DOHH2 (cell line): ENCODE data around the gene UTS2R.

Experiments
- H3F3A ChIP-seq: fragments of 200-600 bp; sonication (generic), shearing (Covaris generic); 2 replicates; pipeline ENCODE4 v1.6.0; 2016; ENCODE audit warnings: antibody characterized with exemption, mild to moderate bottlenecking; ENCODE audit not compliant: control insufficient read depth, insufficient read depth
- H3K27ac ChIP-seq: fragments of 200-600 bp; sonication (generic); 2 replicates; pipeline ENCODE4 v1.5.1; 2014; ENCODE audit warnings: low read depth, mild to moderate bottlenecking, low read length, moderate library complexity
- H3K27me3 ChIP-seq: fragments of 200-600 bp; sonication (generic); 2 replicates; pipeline ENCODE4 v1.6.1; 2014; ENCODE audit warnings: mild to moderate bottlenecking, low read length, mixed read lengths; ENCODE audit not compliant: control insufficient read depth
- H3K36me3 ChIP-seq: fragments of 200-600 bp; sonication (generic); 2 replicates; pipeline ENCODE4 v1.6.1; 2014; ENCODE audit warnings: mild to moderate bottlenecking, low read length, moderate library complexity, mixed read lengths; ENCODE audit not compliant: control insufficient read depth
- H3K4me1 ChIP-seq: fragments of 200-600 bp; sonication (generic); 2 replicates; pipeline ENCODE4 v1.6.1; 2014; ENCODE audit warnings: mild to moderate bottlenecking, low read length, mixed read lengths; ENCODE audit not compliant: control insufficient read depth
- H3K4me2 ChIP-seq: fragments of 200-600 bp; sonication (generic); 2 replicates; pipeline ENCODE4 v1.6.0; 2014; ENCODE audit warnings: mild to moderate bottlenecking, low read length, moderate library complexity
- H3K4me3 ChIP-seq: fragments of 200-600 bp; sonication (generic); 2 replicates; pipeline ENCODE4 v1.5.1; 2014; ENCODE audit warnings: mild to moderate bottlenecking, low read length, mixed read lengths
- H3K79me2 ChIP-seq: fragments of 200-600 bp; sonication (generic); 2 replicates; pipeline ENCODE4 v1.6.1; 2014; ENCODE audit warnings: mild to moderate bottlenecking, low read length, mixed read lengths; ENCODE audit not compliant: control insufficient read depth
- H3K9me2 ChIP-seq: fragments of 200-600 bp; sonication (generic); replicated peaks from 2 replicates; pipeline ENCODE4 v1.6.1; 2014; ENCODE audit warnings: mild to moderate bottlenecking, low read length, mixed read lengths; ENCODE audit not compliant: control insufficient read depth
- H3K9me3 ChIP-seq: fragments of 200-600 bp; sonication (generic); 2 replicates; pipeline ENCODE4 v1.6.1; 2014; ENCODE audit warnings: antibody characterized with exemption, low read length, mixed read lengths; ENCODE audit not compliant: control insufficient read depth, insufficient read depth
- H4K20me1 ChIP-seq: fragments of 200-600 bp; sonication (generic); 2 replicates; pipeline ENCODE4 v1.6.0; 2014; ENCODE audit warnings: low read depth, mild to moderate bottlenecking, antibody characterized with exemption, low read length, moderate library complexity; ENCODE audit not compliant: control insufficient read depth, insufficient read depth
- CTCF ChIP-seq: fragments of 200-600 bp; sonication (generic); IDR thresholded peaks from one replicate; pipeline ENCODE4 v1.5.1; 2014; ENCODE audit warnings: antibody characterized with exemption, mild to moderate bottlenecking, low read depth, low read length; ENCODE audit not compliant: poor library complexity, severe bottlenecking
- EZH2phosphoT487 ChIP-seq: fragments of 200-600 bp; sonication (generic); IDR thresholded peaks from 2 replicates; pipeline ENCODE4 v1.6.1; 2017; ENCODE audit warnings: borderline replicate concordance, mild to moderate bottlenecking, antibody characterized with exemption, low read length, moderate library complexity, mixed read lengths

The UTS2R gene

DNA sequence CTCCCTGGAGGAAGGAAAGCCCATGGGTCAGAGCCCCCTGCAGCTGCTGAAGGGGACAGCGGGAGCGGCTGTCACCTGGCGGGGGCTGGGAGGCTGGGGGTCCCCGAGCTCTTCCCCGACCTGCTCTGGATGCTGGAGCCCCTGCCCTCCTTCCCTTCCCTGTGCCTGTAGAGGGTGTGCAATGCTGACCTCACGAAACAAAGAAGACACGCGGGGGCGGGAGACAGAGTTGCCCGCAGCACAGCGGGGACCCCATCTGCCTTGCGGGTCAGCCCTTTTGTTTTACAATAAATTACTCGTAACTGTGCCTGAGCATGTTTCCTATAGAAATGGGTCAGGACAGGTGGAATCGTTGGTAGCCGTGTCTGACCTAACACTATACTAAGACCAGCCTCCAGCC is 44.3 kb upstream of the UTS2R start:
- Histone ChIP-seq H3K79me2 (no peaks in the 10 kb centered on the region), H3K9me3 (no peaks in the 10 kb centered on the region), H3K27ac (no peak overlapping the region), H3K9me2 (no peaks in the 10 kb centered on the region), H3K4me2 (no peak overlapping the region), H3F3A (no peaks in the 10 kb centered on the region), H3K36me3 (no peaks in the 10 kb centered on the region), H3K4me1 (peaks cover 6% of the 10 kb centered on the region; the same call in 1 of the 2 replicates), H3K27me3 (peaks cover 32% of the 10 kb centered on the region), H4K20me1 (no peaks in the 10 kb centered on the region), H3K4me3 (no peak overlapping the region)
- TF ChIP-seq CTCF (no peak), EZH2phosphoT487 (no peak)

- Histone ChIP-seq H3F3A (no peaks in the 10 kb centered on the region), H3K9me2 (no peaks in the 10 kb centered on the region), H3K79me2 (no peaks in the 10 kb centered on the region), H3K9me3 (no peaks in the 10 kb centered on the region), H3K36me3 (no peaks in the 10 kb centered on the region), H3K27ac (no peak overlapping the region), H3K4me3 (no peak overlapping the region), H4K20me1 (no peaks in the 10 kb centered on the region), H3K4me1 (peaks cover 6% of the 10 kb centered on the region; the same call in 1 of the 2 replicates), H3K27me3 (peaks cover 36% of the 10 kb centered on the region), H3K4me2 (no peak overlapping the region)
- TF ChIP-seq CTCF (no peak), EZH2phosphoT487 (no peak)
These were observed 43.8 kb upstream of the UTS2R start for GRCh38 chr17:82327757-82328140.

DNA sequence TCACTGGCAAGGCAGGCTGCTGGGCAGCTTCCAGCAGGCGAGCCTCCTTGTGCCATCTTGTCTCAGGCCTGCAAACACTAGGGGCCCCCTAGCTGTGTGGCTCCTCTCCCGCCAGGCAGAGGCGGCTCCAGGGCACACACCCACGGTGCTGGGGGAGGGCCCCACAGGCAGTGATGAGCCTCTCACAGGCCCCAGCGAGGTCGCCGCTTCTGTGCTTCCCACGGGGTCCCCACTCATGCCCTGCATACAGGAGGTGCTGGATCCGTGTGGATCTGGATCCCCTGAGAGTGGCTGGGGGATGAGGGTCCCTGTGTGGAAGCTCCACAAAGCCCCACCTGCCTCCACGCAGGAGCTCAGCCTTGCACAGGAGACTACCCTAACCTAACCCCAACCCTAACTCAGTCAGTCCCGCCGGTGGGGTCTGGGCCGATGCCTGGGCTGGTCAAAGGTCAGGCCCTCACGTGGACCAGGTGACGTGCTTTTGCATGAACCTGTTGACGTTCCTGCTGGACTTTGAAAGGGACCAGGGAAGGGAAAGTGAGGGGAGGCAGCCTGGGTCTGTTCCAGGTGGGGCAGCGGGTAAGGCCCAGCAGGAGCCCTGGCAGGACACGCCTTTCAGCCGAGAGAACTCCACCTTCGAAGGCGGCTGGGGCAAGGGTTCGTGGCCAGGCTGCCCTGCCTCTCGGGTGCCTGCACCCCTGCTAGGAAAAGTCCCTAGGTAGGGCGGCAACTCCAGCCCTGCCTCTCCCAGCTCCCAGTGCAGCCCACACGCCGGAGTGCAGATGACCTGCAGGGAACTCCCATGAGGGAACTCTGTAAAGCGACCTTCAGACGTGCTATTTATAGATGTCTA is 43.2 kb upstream of the UTS2R start:
- Histone ChIP-seq H3K79me2 (no peaks in the 10 kb centered on the region), H3K9me2 (no peaks in the 10 kb centered on the region), H3K4me2 (no peak overlapping the region), H3K27me3 (peaks cover 42% of the 10 kb centered on the region), H3K4me1 (peaks cover 6% of the 10 kb centered on the region; the same call in 1 of the 2 replicates), H3F3A (no peaks in the 10 kb centered on the region), H3K36me3 (no peaks in the 10 kb centered on the region), H3K27ac (no peak overlapping the region), H4K20me1 (no peaks in the 10 kb centered on the region), H3K4me3 (no peak overlapping the region), H3K9me3 (no peaks in the 10 kb centered on the region)
- TF ChIP-seq EZH2phosphoT487 (no peak), CTCF (no peak)
